ENCODE results near the gene WDR59.

DNA sequence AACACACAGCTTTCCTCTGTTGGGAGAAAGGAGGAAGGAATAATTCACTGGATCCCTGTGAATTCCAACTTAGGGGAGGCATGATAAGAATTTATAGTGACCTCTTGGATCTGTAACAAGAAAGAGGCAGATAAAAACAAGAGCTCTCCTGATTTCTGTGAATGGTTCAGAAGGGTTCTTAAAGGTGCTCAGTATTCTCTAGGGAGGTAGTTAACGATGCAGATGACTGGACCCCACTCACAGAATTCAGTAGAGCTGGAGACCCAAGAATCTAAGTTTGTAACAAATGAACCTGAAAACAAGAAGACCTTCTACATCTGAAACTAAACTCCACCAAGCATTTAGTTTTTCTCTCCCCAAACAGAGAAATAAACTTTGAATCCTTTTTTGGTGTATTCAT, 22.5 kb upstream of the WDR59 start:
- TF ChIP-seq TAF1 (IDR thresholded peaks at IDR 0.05; ENCODE audit: borderline replicate concordance, low read depth, low read length) (no peak), EZH2phosphoT487 (IDR thresholded peaks at IDR 0.05; ENCODE audit: borderline replicate concordance, low read depth) (no peak), JUND (IDR thresholded peaks at IDR 0.05) (no peak), RFX5 (IDR thresholded peaks at IDR 0.05; ENCODE audit: low read length) (no peak), EP300 (IDR thresholded peaks at IDR 0.05; ENCODE audit: borderline replicate concordance in 1 of 2, low read depth in 1 of 2, low read length in 1 of 2) (no peak), SIN3A (IDR thresholded peaks at IDR 0.05; ENCODE audit: borderline replicate concordance, low read depth, low read length) (no peak), RAD21 (IDR thresholded peaks at IDR 0.05; ENCODE audit: low read length) (no peak), POLR2AphosphoS5 (IDR thresholded peaks at IDR 0.05; ENCODE audit: low read depth, low read length) (no peak)
- TF ChIP-seq, protein P1, sequence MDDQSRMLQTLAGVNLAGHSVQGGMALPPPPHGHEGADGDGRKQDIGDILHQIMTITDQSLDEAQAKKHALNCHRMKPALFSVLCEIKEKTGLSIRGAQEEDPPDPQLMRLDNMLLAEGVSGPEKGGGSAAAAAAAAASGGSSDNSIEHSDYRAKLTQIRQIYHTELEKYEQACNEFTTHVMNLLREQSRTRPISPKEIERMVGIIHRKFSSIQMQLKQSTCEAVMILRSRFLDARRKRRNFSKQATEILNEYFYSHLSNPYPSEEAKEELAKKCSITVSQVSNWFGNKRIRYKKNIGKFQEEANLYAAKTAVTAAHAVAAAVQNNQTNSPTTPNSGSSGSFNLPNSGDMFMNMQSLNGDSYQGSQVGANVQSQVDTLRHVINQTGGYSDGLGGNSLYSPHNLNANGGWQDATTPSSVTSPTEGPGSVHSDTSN (IDR thresholded peaks at IDR 0.05), result no peak
- TF ChIP-seq, protein P2, sequence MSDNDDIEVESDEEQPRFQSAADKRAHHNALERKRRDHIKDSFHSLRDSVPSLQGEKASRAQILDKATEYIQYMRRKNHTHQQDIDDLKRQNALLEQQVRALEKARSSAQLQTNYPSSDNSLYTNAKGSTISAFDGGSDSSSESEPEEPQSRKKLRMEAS (IDR thresholded peaks at IDR 0.05; ENCODE audit: low read depth), result no peak
- TF ChIP-seq, protein P3, sequence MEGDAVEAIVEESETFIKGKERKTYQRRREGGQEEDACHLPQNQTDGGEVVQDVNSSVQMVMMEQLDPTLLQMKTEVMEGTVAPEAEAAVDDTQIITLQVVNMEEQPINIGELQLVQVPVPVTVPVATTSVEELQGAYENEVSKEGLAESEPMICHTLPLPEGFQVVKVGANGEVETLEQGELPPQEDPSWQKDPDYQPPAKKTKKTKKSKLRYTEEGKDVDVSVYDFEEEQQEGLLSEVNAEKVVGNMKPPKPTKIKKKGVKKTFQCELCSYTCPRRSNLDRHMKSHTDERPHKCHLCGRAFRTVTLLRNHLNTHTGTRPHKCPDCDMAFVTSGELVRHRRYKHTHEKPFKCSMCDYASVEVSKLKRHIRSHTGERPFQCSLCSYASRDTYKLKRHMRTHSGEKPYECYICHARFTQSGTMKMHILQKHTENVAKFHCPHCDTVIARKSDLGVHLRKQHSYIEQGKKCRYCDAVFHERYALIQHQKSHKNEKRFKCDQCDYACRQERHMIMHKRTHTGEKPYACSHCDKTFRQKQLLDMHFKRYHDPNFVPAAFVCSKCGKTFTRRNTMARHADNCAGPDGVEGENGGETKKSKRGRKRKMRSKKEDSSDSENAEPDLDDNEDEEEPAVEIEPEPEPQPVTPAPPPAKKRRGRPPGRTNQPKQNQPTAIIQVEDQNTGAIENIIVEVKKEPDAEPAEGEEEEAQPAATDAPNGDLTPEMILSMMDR (IDR thresholded peaks at IDR 0.05), result no peak
